C4-2B (cell line): ENCODE measurements around the gene TEAD4.

Source experiments
- H3K27ac ChIP-seq: fragments of 450-650 bp; 2 replicates; pipeline ENCODE4 v1.5.1; 2017
- CTCF ChIP-seq: fragments of 450-650 bp; conservative IDR thresholded peaks from 2 replicates; pipeline ENCODE4 v1.5.1; 2017; ENCODE audit warnings: mild to moderate bottlenecking
- ZFX ChIP-seq: fragments of 450-650 bp; IDR thresholded peaks from 2 replicates; pipeline ENCODE4 v1.6.1; 2017

The TEAD4 gene

GRCh38 chr12:3048540-3048939 is 89.3 kb downstream of the TEAD4 start:
- TF ChIP-seq ZFX: no peak
- TF ChIP-seq CTCF: no peak
- no peak overlapping the region for H3K27ac ChIP-seq

- no peak for TF ChIP-seq ZFX
- TF ChIP-seq CTCF: no peak
- H3K27ac ChIP-seq: no peak overlapping the region
Observed at GRCh38 chr12:3049176-3049575, 90.0 kb downstream of the TEAD4 start.

- no peak overlapping the region for H3K27ac ChIP-seq
- no peak for TF ChIP-seq CTCF
- TF ChIP-seq ZFX: no peak
Observed at GRCh38 chr12:3049611-3050249, 90.5 kb downstream of the TEAD4 start.

- H3K27ac ChIP-seq: no peak overlapping the region
- no peak for TF ChIP-seq CTCF
- TF ChIP-seq ZFX: no peak
Observed at GRCh38 chr12:3054374-3054773, 95.2 kb downstream of the TEAD4 start.

GRCh38 chr12:3055026-3055703 is 96.0 kb downstream of the TEAD4 start:
- H3K27ac ChIP-seq: no peak overlapping the region
- TF ChIP-seq ZFX: no peak
- TF ChIP-seq CTCF: no peak

GRCh38 chr12:3055704-3056467 is 96.7 kb downstream of the TEAD4 start:
- TF ChIP-seq CTCF (no peak), ZFX (no peak)

GRCh38 chr12:3061059-3061458 is 101.9 kb downstream of the TEAD4 start:
- TF ChIP-seq ZFX: no peak
- no peak for TF ChIP-seq CTCF
- no peak overlapping the region for H3K27ac ChIP-seq

More at GRCh38 chr12:3055704-3056467, 96.7 kb downstream of the TEAD4 start:
- H3K27ac ChIP-seq: no peak overlapping the region
